Loucy (cell line): Measurements from ENCODE around the gene RBM15.

ENCODE experiments used
- H2AFZ ChIP-seq: fragments of 200-600 bp; sonication (generic); 2 replicates; pipeline ENCODE4 v1.6.0; 2016; ENCODE audit warnings: antibody characterized with exemption, mild to moderate bottlenecking, low read length, moderate library complexity
- H3F3A ChIP-seq: fragments of 200-600 bp; 2 replicates; pipeline ENCODE4 v1.6.0; 2016; ENCODE audit warnings: antibody characterized with exemption, low read depth, mild to moderate bottlenecking
- H3K27me3 ChIP-seq: fragments of 200-600 bp; sonication (generic); 2 replicates; pipeline ENCODE4 v1.6.1; 2014; ENCODE audit warnings: low read length, mild to moderate bottlenecking; ENCODE audit not compliant: insufficient read depth, poor library complexity, severe bottlenecking
- H3K36me3 ChIP-seq: fragments of 200-600 bp; sonication (generic); 2 replicates; pipeline ENCODE4 v1.6.1; 2016; ENCODE audit warnings: low read length; ENCODE audit not compliant: insufficient read depth
- H3K4me1 ChIP-seq: fragments of 200-600 bp; sonication (generic); 2 replicates; pipeline ENCODE4 v1.5.1; 2014; ENCODE audit warnings: low read length, mild to moderate bottlenecking; ENCODE audit not compliant: insufficient read depth, poor library complexity, severe bottlenecking
- H3K4me2 ChIP-seq: fragments of 200-600 bp; sonication (generic); 2 replicates; pipeline ENCODE4 v1.6.0; 2014; ENCODE audit warnings: antibody characterized with exemption, low read length, low read depth, mild to moderate bottlenecking; ENCODE audit not compliant: poor library complexity, severe bottlenecking
- H3K4me3 ChIP-seq: fragments of 200-600 bp; sonication (generic); 2 replicates; pipeline ENCODE4 v1.5.1; 2014; ENCODE audit warnings: low read length, mild to moderate bottlenecking, mixed read lengths; ENCODE audit not compliant: poor library complexity, severe bottlenecking
- H3K79me2 ChIP-seq: fragments of 200-600 bp; sonication (generic); 2 replicates; pipeline ENCODE4 v1.6.1; 2014; ENCODE audit warnings: low read length; ENCODE audit not compliant: insufficient read depth
- H3K9ac ChIP-seq: fragments of 200-600 bp; sonication (generic); 2 replicates; pipeline ENCODE4 v1.6.0; 2014; ENCODE audit warnings: mild to moderate bottlenecking, low read depth, low read length, moderate library complexity; ENCODE audit not compliant: poor library complexity, severe bottlenecking
- H3K9me2 ChIP-seq: fragments of 200-600 bp; sonication (generic); replicated peaks from 2 replicates; pipeline ENCODE4 v1.6.1; 2016; ENCODE audit warnings: low read depth, low read length, mixed read lengths
- H3K9me3 ChIP-seq: fragments of 200-600 bp; sonication (generic); 2 replicates; pipeline ENCODE4 v1.6.1; 2014; ENCODE audit warnings: mild to moderate bottlenecking, antibody characterized with exemption, low read length, low read depth; ENCODE audit not compliant: insufficient read depth
- H4K20me1 ChIP-seq: fragments of 200-600 bp; sonication (generic); 2 replicates; pipeline ENCODE4 v1.6.0; 2014; ENCODE audit warnings: antibody characterized with exemption, low read length, mild to moderate bottlenecking; ENCODE audit not compliant: insufficient read depth, poor library complexity, severe bottlenecking
- CTCF ChIP-seq: fragments of 200-600 bp; sonication (generic); conservative IDR thresholded peaks from 2 replicates; pipeline ENCODE4 v1.5.1; 2014; ENCODE audit warnings: mild to moderate bottlenecking, antibody characterized with exemption, low read length
- EZH2phosphoT487 ChIP-seq: fragments of 200-600 bp; IDR thresholded peaks from 2 replicates; pipeline ENCODE4 v1.6.1; 2018; ENCODE audit warnings: antibody characterized with exemption, mild to moderate bottlenecking, moderate library complexity, borderline replicate concordance

RBM15 gene

DNA sequence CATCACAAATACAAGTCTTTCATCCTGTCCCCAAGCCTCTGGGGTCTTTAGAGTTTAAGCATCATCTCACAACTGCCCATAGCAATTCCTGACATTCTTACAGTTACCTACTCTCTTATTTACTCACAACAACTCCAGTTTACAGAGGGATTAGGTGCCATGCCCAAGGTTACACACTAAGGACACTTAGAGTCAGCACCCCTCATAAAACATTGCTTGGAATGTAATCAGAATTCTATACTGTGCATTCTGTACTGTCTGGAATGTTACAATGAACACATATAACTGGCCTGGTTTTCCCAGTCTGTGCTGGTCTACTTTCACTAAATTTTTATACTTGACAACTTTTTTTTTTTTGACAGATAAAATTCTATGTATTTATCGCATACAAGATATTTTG is 14.5 kb upstream of the RBM15 start:
- Histone ChIP-seq H3K9ac (no peak overlapping the region), H4K20me1 (no peaks in the 10 kb centered on the region), H3K9me3 (no peaks in the 10 kb centered on the region), H2AFZ (no peak overlapping the region), H3K4me1 (no peaks in the 10 kb centered on the region), H3K9me2 (no peaks in the 10 kb centered on the region), H3K36me3 (no peaks in the 10 kb centered on the region), H3F3A (no peaks in the 10 kb centered on the region), H3K4me2 (no peak overlapping the region), H3K27me3 (no peaks in the 10 kb centered on the region), H3K4me3 (no peak overlapping the region), H3K79me2 (no peaks in the 10 kb centered on the region)
- TF ChIP-seq CTCF: no peak
- no peak for TF ChIP-seq EZH2phosphoT487

GRCh38 chr1:110326826-110327225 is 12.4 kb upstream of the RBM15 start:
- H4K20me1 ChIP-seq: no peaks in the 10 kb centered on the region
- no peak overlapping the region for H3K9ac ChIP-seq
- H3K79me2 ChIP-seq: no peaks in the 10 kb centered on the region
- H3K4me1 ChIP-seq: no peaks in the 10 kb centered on the region
- no peaks in the 10 kb centered on the region for H3F3A ChIP-seq
- no peak overlapping the region for H2AFZ ChIP-seq
- H3K9me2 ChIP-seq: no peaks in the 10 kb centered on the region
- H3K4me3 ChIP-seq: no peak overlapping the region
- TF ChIP-seq EZH2phosphoT487 (no peak), CTCF (no peak)
- no peaks in the 10 kb centered on the region for H3K9me3 ChIP-seq
- no peaks in the 10 kb centered on the region for H3K27me3 ChIP-seq
- H3K36me3 ChIP-seq: no peaks in the 10 kb centered on the region
- no peak overlapping the region for H3K4me2 ChIP-seq

- Histone ChIP-seq H3F3A (no peaks in the 10 kb centered on the region), H3K79me2 (no peaks in the 10 kb centered on the region), H3K4me1 (no peaks in the 10 kb centered on the region), H3K4me2 (no peak overlapping the region), H2AFZ (no peak overlapping the region), H3K36me3 (no peaks in the 10 kb centered on the region), H3K9me3 (no peaks in the 10 kb centered on the region), H3K9ac (no peak overlapping the region), H3K9me2 (no peaks in the 10 kb centered on the region), H3K27me3 (no peaks in the 10 kb centered on the region), H4K20me1 (no peaks in the 10 kb centered on the region), H3K4me3 (no peak overlapping the region)
- no peak for TF ChIP-seq EZH2phosphoT487
- no peak for TF ChIP-seq CTCF
These were observed 10.9 kb upstream of the RBM15 start for GRCh38 chr1:110328274-110328673.
